Natural killer cell (primary cell): ENCODE results near the gene NFKB2. TPM values are rescaled to one million over a fixed set of nuclear protein-coding genes. Genes with fewer than 3 reads are reported as not detected.
A peak's percentile ranks its signal among the peaks of the same experiment; 100 is the strongest.

Experiments
- ATAC-seq, 3 donors: fragments of 150-1000 bp in 2 of 3; fragments of 200-7000 bp in 1 of 3; cut with Tn5 transposase; 1 replicate in 1 of 3; 2 replicates in 2 of 3; pipeline ENCODE4 v1.10.0; 2021; ENCODE audit warnings: mild to moderate bottlenecking in 2 of 3, moderate library complexity in 2 of 3
- DNase-seq, 2 donors: peaks; one replicate each; pipeline versions ENCODE4 v3.0.0 to v3.0.0-alpha.2; 2013 to 2021; ENCODE audit warnings: mixed read lengths in 1 of 2
- H3K27ac ChIP-seq: one replicate; pipeline ENCODE4 v1.5.1; 2013; ENCODE audit warnings: mild to moderate bottlenecking, low read length
- H3K27me3 ChIP-seq: one replicate; pipeline ENCODE4 v1.6.1; 2013; ENCODE audit warnings: low read length; ENCODE audit not compliant: control insufficient read depth, insufficient read depth
- H3K36me3 ChIP-seq: one replicate; pipeline ENCODE4 v1.6.1; 2013; ENCODE audit warnings: low read length; ENCODE audit not compliant: control insufficient read depth, insufficient read depth
- H3K4me1 ChIP-seq: one replicate; pipeline ENCODE4 v1.6.1; 2013; ENCODE audit warnings: low read length; ENCODE audit not compliant: control insufficient read depth, insufficient read depth
- H3K4me3 ChIP-seq: one replicate; pipeline ENCODE4 v1.5.1; 2013; ENCODE audit warnings: low read length
- H3K9me3 ChIP-seq: one replicate; pipeline ENCODE4 v1.6.1; 2013; ENCODE audit warnings: low read length; ENCODE audit not compliant: control insufficient read depth, insufficient read depth
- H3K27ac Mint-ChIP-seq, 2 donors: one replicate each; pipeline ENCODE4 v1.8.0; 2022; ENCODE audit warnings: mild to moderate bottlenecking in 2 of 2, mixed read lengths in 2 of 2, moderate library complexity in 1 of 2
- H3K27me3 Mint-ChIP-seq, 2 donors: one replicate each; pipeline ENCODE4 v1.8.0; 2022; ENCODE audit warnings: low read depth in 2 of 2, mixed read lengths in 2 of 2
- H3K36me3 Mint-ChIP-seq: one replicate; pipeline ENCODE4 v1.8.0; 2022; ENCODE audit warnings: mixed read lengths
- H3K4me1 Mint-ChIP-seq, 2 donors: one replicate each; pipeline ENCODE4 v1.8.0; 2022; ENCODE audit warnings: mixed read lengths in 2 of 2
- H3K4me3 Mint-ChIP-seq: one replicate; pipeline ENCODE4 v1.8.0; 2022; ENCODE audit warnings: mild to moderate bottlenecking, moderate library complexity, mixed read lengths
- H3K9me3 Mint-ChIP-seq, 2 donors: one replicate each; pipeline ENCODE4 v1.8.0; 2022; ENCODE audit warnings: mixed read lengths in 2 of 2
- CTCF ChIP-seq: fragments of 200-600 bp; IDR thresholded peaks from one replicate; pipeline ENCODE4 v1.8.0; 2022; ENCODE audit warnings: antibody characterized with exemption
- WGBS: methylation state at CpG from one replicate; pipeline ENCODE4 v1.1.7; 2013; ENCODE audit warnings: missing lambda C conversion rate; ENCODE audit not compliant: insufficient coverage; 5-methylcytosine and 5-hydroxymethylcytosine counted together
- intact Hi-C: fragments of 100-400 bp; cut with micrococcal nuclease; formaldehyde crosslinking; loops from one replicate; pipeline ENCODE4 v1.14.2; 2022
- total RNA-seq, 4 donors: library from RNA; stranded (reverse); fragments of 120-200 nt in 1 of 4; gene quantifications; one replicate each; pipeline versions ENCODE4 v1.2.3 to v1.2.4, GENCODE V29; 2013 to 2022

NFKB2 gene
- total RNA-seq, 3 donors from 2014 or later (not counting 1 experiment from before 2014, with no cell fraction given), result 201 to 264 (median 246) TPM

GRCh38 chr10:102384606-102385429 lies 10.7 kb upstream of the NFKB2 start:
- Histone ChIP-seq H3K27me3 (no peaks in the 10 kb centered on the region), H3K9me3 (no peaks in the 10 kb centered on the region), H3K27ac (no peak overlapping the region), H3K4me3 (no peak overlapping the region), H3K36me3 (peaks cover 23% of the 10 kb centered on the region), H3K4me1 (no peaks in the 10 kb centered on the region)
- intact Hi-C loops, result no loop called here
- Mint-ChIP-seq H3K27ac (peak overlapping the region in 1 of 2 donors; percentile 29), H3K4me3 (no peak overlapping the region), H3K27me3 (peaks cover 0 to 1% of the 10 kb centered on the region in 2 donors), H3K4me1 (no peaks in the 10 kb centered on the region), H3K9me3 (no peaks in the 10 kb centered on the region), H3K36me3 (no peaks in the 10 kb centered on the region)
- ATAC-seq (peak in 2 of 3 donors; percentile 40 to 60), DNase-seq (peak in 1 of 2 donors; percentile 35)
- TF ChIP-seq CTCF, result no peak
- WGBS, result 87% methylated on average over 4 of the region's 4 CpGs

GRCh38 chr10:102389894-102390293 lies 5.6 kb upstream of the NFKB2 start:
- no peak for TF ChIP-seq CTCF
- H3K27ac ChIP-seq, result no peak overlapping the region
- H3K36me3 Mint-ChIP-seq, result no peaks in the 10 kb centered on the region
- H3K27me3 ChIP-seq, result no peaks in the 10 kb centered on the region
- ATAC-seq (no peak), DNase-seq (no peak)
- H3K4me3 ChIP-seq, result no peak overlapping the region
- no peak overlapping the region for H3K4me3 Mint-ChIP-seq
- no peaks in the 10 kb centered on the region for H3K9me3 Mint-ChIP-seq
- peaks cover 0 to 4% of the 10 kb centered on the region in 2 donors for H3K27me3 Mint-ChIP-seq
- intact Hi-C loops, result loop anchor here (10.0 kb wide), 1 partner anchor 255 kb away; the partner anchor contains the start of gene TRIM8
- H3K36me3 ChIP-seq, result no peaks in the 10 kb centered on the region
- H3K9me3 ChIP-seq, result no peaks in the 10 kb centered on the region
- H3K4me1 Mint-ChIP-seq, result peaks cover 18 to 19% of the 10 kb centered on the region in 2 donors
- H3K4me1 ChIP-seq, result peaks cover 12% of the 10 kb centered on the region
- WGBS, result 96% methylated on average over 3 of the region's 3 CpGs
- no peak overlapping the region for H3K27ac Mint-ChIP-seq

- ATAC-seq (no peak), DNase-seq (no peak)
- H3K4me1 ChIP-seq, result peaks cover 31% of the 10 kb centered on the region
- H3K9me3 ChIP-seq, result no peaks in the 10 kb centered on the region
- H3K27ac ChIP-seq, result no peak overlapping the region
- H3K36me3 Mint-ChIP-seq, result no peaks in the 10 kb centered on the region
- peaks cover 0 to 4% of the 10 kb centered on the region in 2 donors for H3K27me3 Mint-ChIP-seq
- no peaks in the 10 kb centered on the region for H3K9me3 Mint-ChIP-seq
- peak overlapping the region; percentile 99 for H3K27ac Mint-ChIP-seq
- no peaks in the 10 kb centered on the region for H3K27me3 ChIP-seq
- H3K4me3 ChIP-seq, result no peak overlapping the region
- no peak for TF ChIP-seq CTCF
- peaks cover 7% of the 10 kb centered on the region for H3K36me3 ChIP-seq
- peak overlapping the region; percentile 76 for H3K4me3 Mint-ChIP-seq
- peaks cover 27 to 34% of the 10 kb centered on the region in 2 donors for H3K4me1 Mint-ChIP-seq
- intact Hi-C loops, result loop anchor here (10.0 kb wide), 1 partner anchor 252 kb away; the partner anchor contains the start of gene TRIM8
- 91% methylated on average over 5 of the region's 5 CpGs for WGBS
These were observed 3.2 kb upstream of the NFKB2 start for GRCh38 chr10:102392306-102392705.
